HuH-7.5 (cell line): ENCODE results near the gene NTM.
A peak's percentile ranks its signal among the peaks of the same experiment; 100 is the strongest.

Experiments used
- DNase-seq: peaks from one replicate; pipeline ENCODE4 v3.0.0; 2011; ENCODE audit warnings: low spot score

Gene NTM

GRCh38 chr11:131867457-131868257, 497.2 kb downstream of the NTM start:
- peak; percentile 6 for DNase-seq

- no peak for DNase-seq
These were observed 498.5 kb downstream of the NTM start for GRCh38 chr11:131868629-131869507.

GRCh38 chr11:131870305-131870704, 499.9 kb downstream of the NTM start:
- DNase-seq = no peak

GRCh38 chr11:131871006-131871405, 500.6 kb downstream of the NTM start:
- DNase-seq = no peak

- no peak for DNase-seq
These were observed 503.7 kb downstream of the NTM start for GRCh38 chr11:131874070-131874469.

- DNase-seq = no peak
These were observed 505.2 kb downstream of the NTM start for GRCh38 chr11:131875611-131876010.

- no peak for DNase-seq
These were observed 507.0 kb downstream of the NTM start for GRCh38 chr11:131877246-131877942.

GRCh38 chr11:131880316-131880715, 509.9 kb downstream of the NTM start:
- DNase-seq = no peak

- DNase-seq = no peak
These were observed 510.6 kb downstream of the NTM start for GRCh38 chr11:131880976-131881375.

GRCh38 chr11:131883332-131883731, 512.9 kb downstream of the NTM start:
- DNase-seq = no peak

- no peak for DNase-seq
These were observed 514.2 kb downstream of the NTM start for GRCh38 chr11:131884461-131885073.

- no peak for DNase-seq
These were observed 515.0 kb downstream of the NTM start for GRCh38 chr11:131885431-131885830.

GRCh38 chr11:131886201-131886600, 515.8 kb downstream of the NTM start:
- no peak for DNase-seq

GRCh38 chr11:131888230-131888855, 517.9 kb downstream of the NTM start:
- DNase-seq = no peak

- no peak for DNase-seq
These were observed 518.7 kb downstream of the NTM start for GRCh38 chr11:131889146-131889577.

GRCh38 chr11:131889760-131890581, 519.6 kb downstream of the NTM start:
- DNase-seq = no peak

GRCh38 chr11:131893103-131893890, 522.9 kb downstream of the NTM start:
- DNase-seq = no peak

- DNase-seq = no peak
These were observed 523.6 kb downstream of the NTM start for GRCh38 chr11:131893988-131894387.

- DNase-seq = no peak
These were observed 524.5 kb downstream of the NTM start for GRCh38 chr11:131894615-131895544.
